OCI-LY3 (cell line): ENCODE results near the gene SMYD3.

Experiments
- H2AFZ ChIP-seq: fragments of 200-600, 300-600 bp; shearing (Covaris generic); 2 replicates; pipeline ENCODE4 v1.6.0; 2014; ENCODE audit warnings: antibody characterized with exemption, low read depth, low read length
- H3K27ac ChIP-seq: fragments of 200-600, 300-600 bp; sonication (generic); 2 replicates; pipeline ENCODE4 v1.5.1; 2014; ENCODE audit warnings: mild to moderate bottlenecking, low read length, moderate library complexity, mixed read lengths
- H3K27me3 ChIP-seq: fragments of 200-600, 300-600 bp; sonication (generic); 2 replicates; pipeline ENCODE4 v1.6.1; 2014; ENCODE audit warnings: low read depth, low read length, mixed read lengths
- H3K36me3 ChIP-seq: fragments of 200-600, 300-600 bp; sonication (generic); replicated peaks from 2 replicates; pipeline ENCODE3; 2014; ENCODE audit warnings: low read depth, low read length, mixed read lengths
- H3K4me1 ChIP-seq: fragments of 300-600, 200-600 bp; sonication (generic); 2 replicates; pipeline ENCODE4 v1.6.1; 2014; ENCODE audit warnings: low read length, mixed read lengths
- H3K4me2 ChIP-seq: fragments of 200-600, 300-600 bp; sonication (generic); 2 replicates; pipeline ENCODE4 v1.6.1; 2014; ENCODE audit warnings: low read length, mixed read lengths
- H3K4me3 ChIP-seq: fragments of 300-600, 200-600 bp; sonication (generic); 2 replicates; pipeline ENCODE4 v1.5.1; 2014; ENCODE audit warnings: antibody characterized with exemption, mild to moderate bottlenecking, low read length, moderate library complexity
- H3K79me2 ChIP-seq: fragments of 300-600, 200-600 bp; shearing (Covaris generic); 2 replicates; pipeline ENCODE4 v1.6.1; 2014; ENCODE audit warnings: mild to moderate bottlenecking, low read length, mixed read lengths
- H3K9ac ChIP-seq: fragments of 300-600, 200-600 bp; shearing (Covaris generic); 2 replicates; pipeline ENCODE4 v1.6.0; 2014; ENCODE audit warnings: mild to moderate bottlenecking, low read length, moderate library complexity
- H3K9me3 ChIP-seq: fragments of 200-600, 300-600 bp; shearing (Covaris generic); 2 replicates; pipeline ENCODE4 v1.6.1; 2014; ENCODE audit warnings: low read length, mixed read lengths; ENCODE audit not compliant: insufficient read depth
- H4K20me1 ChIP-seq: fragments of 200-600, 300-600 bp; sonication (generic); 2 replicates; pipeline ENCODE4 v1.6.1; 2016; ENCODE audit warnings: low read length, mixed read lengths; ENCODE audit not compliant: insufficient read depth
- CTCF ChIP-seq: fragments of 200-600, 300-600 bp; sonication (generic); IDR thresholded peaks from 2 replicates; pipeline ENCODE4 v1.5.1; 2014; ENCODE audit warnings: antibody characterized with exemption, low read length, low read depth
- EZH2phosphoT487 ChIP-seq: fragments of 200-600 bp; shearing (Covaris generic); IDR thresholded peaks from 2 replicates; pipeline ENCODE4 v1.6.1; 2018; ENCODE audit warnings: antibody characterized with exemption, mixed run types, low read depth

The SMYD3 gene

DNA sequence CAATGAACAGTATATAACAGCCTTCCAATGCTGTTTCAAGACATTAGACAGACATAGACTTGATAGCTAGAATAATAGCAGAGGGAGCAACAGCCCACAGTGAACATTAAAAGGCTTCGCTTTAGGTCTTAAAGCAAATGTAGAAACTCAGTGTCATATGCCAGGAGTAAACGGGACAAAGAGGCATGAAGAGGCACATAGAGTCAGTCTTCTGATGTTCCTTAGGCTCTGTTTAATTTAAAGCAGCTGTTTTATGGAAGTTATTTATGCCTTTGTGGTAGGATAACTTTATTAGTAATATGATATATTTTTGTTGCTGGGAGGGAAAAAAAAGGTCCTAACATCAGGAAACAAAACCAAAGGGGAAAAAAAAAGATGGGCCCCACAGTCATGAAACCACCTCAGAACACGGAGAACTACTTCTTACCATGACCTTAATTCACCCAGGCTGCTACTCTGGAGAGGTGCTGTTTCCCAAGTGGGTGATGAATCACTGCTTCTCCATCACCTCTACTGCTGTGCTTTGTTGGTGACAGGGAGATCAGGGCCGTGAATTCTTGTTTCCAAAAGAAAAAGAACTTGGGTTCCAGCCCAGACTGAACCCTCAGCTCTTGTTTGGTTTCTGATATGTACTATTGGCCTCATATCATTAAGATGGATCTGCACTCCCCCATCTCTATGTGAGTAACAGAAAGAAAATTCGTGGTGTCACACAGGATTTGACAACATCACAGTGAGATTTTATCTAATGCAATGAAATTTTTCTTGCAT lies 735.4 kb downstream of the SMYD3 start:
- H3K27ac ChIP-seq = no peak overlapping the region
- no peak overlapping the region for H3K4me2 ChIP-seq
- no peak overlapping the region for H2AFZ ChIP-seq
- H3K4me3 ChIP-seq = no peak overlapping the region
- no peaks in the 10 kb centered on the region for H4K20me1 ChIP-seq
- no peaks in the 10 kb centered on the region for H3K4me1 ChIP-seq
- TF ChIP-seq EZH2phosphoT487 (no peak), CTCF (no peak)
- no peaks in the 10 kb centered on the region for H3K79me2 ChIP-seq
- no peaks in the 10 kb centered on the region for H3K27me3 ChIP-seq
- no peaks in the 10 kb centered on the region for H3K9me3 ChIP-seq
- H3K36me3 ChIP-seq = no peaks in the 10 kb centered on the region
- H3K9ac ChIP-seq = no peak overlapping the region

GRCh38 chr1:245770156-245770555 lies 736.9 kb downstream of the SMYD3 start:
- no peaks in the 10 kb centered on the region for H4K20me1 ChIP-seq
- no peak overlapping the region for H2AFZ ChIP-seq
- no peak overlapping the region for H3K4me3 ChIP-seq
- H3K27me3 ChIP-seq = no peaks in the 10 kb centered on the region
- no peaks in the 10 kb centered on the region for H3K79me2 ChIP-seq
- H3K36me3 ChIP-seq = no peaks in the 10 kb centered on the region
- no peak for TF ChIP-seq EZH2phosphoT487
- TF ChIP-seq CTCF = no peak
- H3K9me3 ChIP-seq = no peaks in the 10 kb centered on the region
- no peak overlapping the region for H3K4me2 ChIP-seq
- H3K4me1 ChIP-seq = no peaks in the 10 kb centered on the region
- no peak overlapping the region for H3K27ac ChIP-seq
- H3K9ac ChIP-seq = no peak overlapping the region

- Histone ChIP-seq H2AFZ (no peak overlapping the region), H4K20me1 (no peaks in the 10 kb centered on the region), H3K9ac (no peak overlapping the region), H3K79me2 (no peaks in the 10 kb centered on the region), H3K4me2 (no peak overlapping the region), H3K27ac (no peak overlapping the region), H3K27me3 (no peaks in the 10 kb centered on the region), H3K4me1 (peaks cover 6% of the 10 kb centered on the region), H3K36me3 (no peaks in the 10 kb centered on the region), H3K4me3 (no peak overlapping the region), H3K9me3 (no peaks in the 10 kb centered on the region)
- no peak for TF ChIP-seq CTCF
- no peak for TF ChIP-seq EZH2phosphoT487
Measured at GRCh38 chr1:245768596-245768995, 738.5 kb downstream of the SMYD3 start.

- H3K27me3 ChIP-seq = no peaks in the 10 kb centered on the region
- no peak overlapping the region for H3K27ac ChIP-seq
- TF ChIP-seq CTCF = no peak
- TF ChIP-seq EZH2phosphoT487 = no peak
- no peaks in the 10 kb centered on the region for H3K9me3 ChIP-seq
- no peak overlapping the region for H2AFZ ChIP-seq
- no peak overlapping the region for H3K4me3 ChIP-seq
- H3K9ac ChIP-seq = no peak overlapping the region
- peaks cover 6% of the 10 kb centered on the region for H3K4me1 ChIP-seq
- no peaks in the 10 kb centered on the region for H3K36me3 ChIP-seq
- H3K79me2 ChIP-seq = no peaks in the 10 kb centered on the region
- H4K20me1 ChIP-seq = no peaks in the 10 kb centered on the region
- H3K4me2 ChIP-seq = no peak overlapping the region
Measured at GRCh38 chr1:245765230-245766000, 741.7 kb downstream of the SMYD3 start.
